Measurements from ENCODE around the gene SOX18.

- TF ChIP-seq POLR2A (IDR thresholded peaks at IDR 0.05): no peak
- TF ChIP-seq CTCF (IDR thresholded peaks at IDR 0.05 in 4 of 5, conservative IDR thresholded peaks at IDR 0.05 in 1 of 5): no peak
These were observed 43.6 kb upstream of the SOX18 start for GRCh38 chr20:64093013-64093503.

All from gastrocnemius medialis (tissue), 4 donors.